ENCODE results near the gene TMPRSS11B.
"Not testable (repeated sequence)": the region's sequence is repeated elsewhere in the genome, so short reads cannot be mapped to it uniquely, and the experiment has no call there.

TMPRSS11B gene

GRCh38 chr4:68245594-68245993, at the start of gene TMPRSS11B:
Gene TMPRSS11B (minus strand): TSS chr4:68245694. CDS start chr4:68245558, 136 bp downstream.
- no peak for DNase-seq

- no peak for DNase-seq
These were observed 45.8 kb upstream of the TMPRSS11B start for GRCh38 chr4:68291256-68291655.

- DNase-seq, result no peak
These were observed 42.9 kb upstream of the TMPRSS11B start for GRCh38 chr4:68288393-68288740.

GRCh38 chr4:68287704-68288392, 42.4 kb upstream of the TMPRSS11B start:
- no peak for DNase-seq

- DNase-seq, result no peak
These were observed 38.2 kb upstream of the TMPRSS11B start for GRCh38 chr4:68283714-68284113.

GRCh38 chr4:68283095-68283494, 37.6 kb upstream of the TMPRSS11B start:
- DNase-seq, result no peak

GRCh38 chr4:68281796-68282740, 36.6 kb upstream of the TMPRSS11B start:
- not testable (repeated sequence) for DNase-seq

GRCh38 chr4:68278029-68278428, 32.5 kb upstream of the TMPRSS11B start:
- DNase-seq, result no peak

GRCh38 chr4:68277627-68278026, 32.1 kb upstream of the TMPRSS11B start:
- no peak for DNase-seq

GRCh38 chr4:68272860-68273259, 27.4 kb upstream of the TMPRSS11B start:
- peak; percentile 1 for DNase-seq

- DNase-seq, result no peak
These were observed 26.9 kb upstream of the TMPRSS11B start for GRCh38 chr4:68272380-68272779.

GRCh38 chr4:68271851-68272357, 26.4 kb upstream of the TMPRSS11B start:
- peak; percentile 44 for DNase-seq

GRCh38 chr4:68267433-68267944, 22.0 kb upstream of the TMPRSS11B start:
- DNase-seq, result peak; percentile 45

GRCh38 chr4:68264875-68265565, 19.5 kb upstream of the TMPRSS11B start:
- DNase-seq, result no peak

- no peak for DNase-seq
These were observed 13.7 kb upstream of the TMPRSS11B start for GRCh38 chr4:68259191-68259590.

GRCh38 chr4:68257719-68258118, 12.2 kb upstream of the TMPRSS11B start:
- no peak for DNase-seq

GRCh38 chr4:68256284-68256683, 10.8 kb upstream of the TMPRSS11B start:
- no peak for DNase-seq

GRCh38 chr4:68250151-68250930, 4.8 kb upstream of the TMPRSS11B start:
- DNase-seq, result no peak

- no peak for DNase-seq
These were observed 3.9 kb upstream of the TMPRSS11B start for GRCh38 chr4:68249434-68249833.

GRCh38 chr4:68240620-68241019, 4.9 kb downstream of the TMPRSS11B start:
- no peak for DNase-seq

- no peak for DNase-seq
These were observed 16.9 kb downstream of the TMPRSS11B start for GRCh38 chr4:68228568-68228967.

- peak; percentile 3 for DNase-seq
These were observed 27.4 kb downstream of the TMPRSS11B start for GRCh38 chr4:68218044-68218443.

Data from EL (cell line).